GM12873 (cell line): ENCODE data around the gene OSBPL6.

Source experiments
- CTCF ChIP-seq: IDR thresholded peaks from 2 replicates; pipeline ENCODE4 v1.5.1; 2012; ENCODE audit warnings: low read depth, mild to moderate bottlenecking, moderate library complexity, low read length, control low read depth; ENCODE audit not compliant: insufficient read depth; ENCODE audit errors: missing control alignments

The OSBPL6 gene

DNA sequence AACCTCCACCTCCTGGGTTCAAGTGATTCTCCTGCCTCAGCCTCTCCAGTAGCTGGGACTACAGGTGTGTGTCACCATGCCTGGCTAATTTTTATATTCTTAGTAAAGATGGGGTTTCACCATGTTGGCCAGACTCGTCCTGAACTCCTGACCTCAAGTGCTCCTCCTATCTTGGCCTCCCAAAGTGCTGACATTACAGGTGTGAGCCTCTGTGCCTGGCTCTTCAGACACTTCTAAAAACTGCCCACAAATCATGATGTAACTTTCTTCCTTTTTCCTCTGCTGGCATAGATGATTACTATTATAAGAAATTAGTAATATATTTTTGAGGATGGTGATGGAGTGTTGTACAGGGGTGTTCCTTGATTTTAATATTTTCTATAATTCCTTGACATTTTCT lies 6.0 kb downstream of the OSBPL6 start:
- no peak for TF ChIP-seq CTCF

DNA sequence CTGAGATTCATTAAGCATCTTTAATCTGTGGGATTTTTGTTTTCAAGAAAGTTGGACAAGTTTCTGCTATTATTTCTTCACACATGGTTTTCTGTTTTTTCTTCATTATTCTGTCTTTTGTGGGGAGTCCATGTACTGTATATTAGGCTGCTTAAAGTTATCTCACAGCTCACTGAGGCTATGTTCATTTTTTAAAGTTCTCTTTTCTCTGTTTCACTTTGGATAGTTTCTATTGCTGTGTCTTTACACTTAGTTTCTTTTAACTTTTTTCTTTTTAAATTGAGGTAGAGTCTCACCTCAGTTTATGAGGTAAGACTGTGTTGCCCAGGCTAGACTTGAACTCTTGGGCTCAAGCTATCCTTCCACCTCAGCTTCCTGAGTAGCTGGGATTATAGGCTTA lies 8.6 kb downstream of the OSBPL6 start:
- TF ChIP-seq CTCF, result no peak

DNA sequence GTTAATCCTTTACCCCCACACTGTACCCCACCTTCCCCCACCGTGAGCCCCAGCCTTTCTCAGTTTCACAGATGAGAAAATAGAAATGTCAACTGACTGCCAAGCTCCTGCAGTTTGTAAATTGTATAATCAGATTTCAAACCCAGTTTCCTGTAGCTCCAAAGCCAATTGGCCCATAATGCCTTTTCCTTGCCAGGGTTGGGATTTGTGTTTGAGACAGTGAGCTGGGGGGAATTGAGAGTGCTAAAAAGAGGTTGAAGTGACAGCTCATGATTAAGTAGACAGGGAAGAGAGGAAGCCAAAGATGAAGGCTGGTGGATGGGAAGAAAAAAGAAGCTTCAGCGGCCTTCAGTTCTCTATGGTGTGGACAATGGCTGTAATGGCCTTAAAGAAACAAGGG lies 10.7 kb downstream of the OSBPL6 start:
- no peak for TF ChIP-seq CTCF

GRCh38 chr2:178205853-178206521 lies 11.7 kb downstream of the OSBPL6 start:
- no peak for TF ChIP-seq CTCF

DNA sequence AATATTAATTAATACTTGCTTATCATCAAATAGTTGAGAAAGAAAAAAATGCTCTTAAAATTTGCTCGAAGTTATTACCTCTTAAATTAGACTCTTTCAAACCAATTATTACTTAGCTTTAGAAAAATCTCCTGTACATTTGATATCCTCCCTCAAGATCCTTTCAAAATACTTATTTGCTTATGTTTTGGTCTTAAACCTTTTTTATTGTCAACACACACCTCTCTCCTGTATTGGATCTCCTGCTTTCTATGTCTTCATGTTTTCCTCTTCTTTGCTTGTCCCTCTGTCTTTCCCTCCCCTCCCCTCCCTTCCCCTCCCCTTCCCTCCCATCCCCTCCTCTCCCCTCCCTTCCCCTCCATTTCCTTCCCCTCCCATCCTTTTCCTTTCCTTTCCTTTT lies 14.0 kb downstream of the OSBPL6 start:
- no peak for TF ChIP-seq CTCF

- TF ChIP-seq CTCF, result no peak
Measured at GRCh38 chr2:178208817-178209216, 14.5 kb downstream of the OSBPL6 start.

DNA sequence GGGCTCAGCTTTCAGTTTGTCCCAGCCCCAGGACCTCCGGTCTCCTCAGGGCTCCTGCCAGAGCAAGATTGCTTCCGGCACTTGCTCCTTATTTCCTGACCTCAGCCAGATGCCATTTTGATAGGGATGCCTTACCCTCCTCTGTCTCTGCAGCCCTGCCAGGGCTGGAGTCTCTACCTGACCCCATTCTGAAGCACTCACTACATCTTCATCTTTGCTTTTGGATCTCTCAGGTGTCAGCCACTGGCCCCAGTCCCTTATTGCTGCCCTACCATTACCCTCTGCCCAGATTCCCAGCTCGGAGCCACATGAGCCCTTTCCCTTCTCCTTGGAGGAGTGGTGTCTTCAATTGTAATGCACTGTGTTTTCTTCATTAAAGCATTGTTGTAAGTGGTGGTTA lies 17.1 kb downstream of the OSBPL6 start:
- TF ChIP-seq CTCF, result no peak
